T-helper 1 cell (primary cell): ENCODE measurements around the gene YIPF7.
A peak's percentile ranks its signal among the peaks of the same experiment; 100 is the strongest.

Source experiments
- DNase-seq, 5 donors: peaks; one replicate each; pipeline ENCODE4 v3.0.0-alpha.2; 2012 to 2020
- total RNA-seq, 4 donors: gene quantifications; one replicate each; lab custom pipeline; 2026; lab: John Stamatoyannopoulos, UW

The YIPF7 gene
- 0 to 0.27 (median 0.17) reads per million in 4 donors for total RNA-seq

- no peak for DNase-seq
These were observed at the start of gene YIPF7 for GRCh38 chr4:44651425-44651824. YIPF7 (minus strand) TSS chr4:44651625; CDS start chr4:44650100, 1,525 bp downstream.

GRCh38 chr4:44701037-44701436 is 49.6 kb upstream of the YIPF7 start:
- no peak for DNase-seq

GRCh38 chr4:44700427-44700826 is 49.0 kb upstream of the YIPF7 start:
- no peak for DNase-seq

- no peak for DNase-seq
These were observed 33.2 kb upstream of the YIPF7 start for GRCh38 chr4:44684648-44685047.

GRCh38 chr4:44679060-44679459 is 27.6 kb upstream of the YIPF7 start:
- DNase-seq, result peak in 1 of 5 donors; percentile 19

- peak; percentile 65 to 94 (median 81) for DNase-seq
These were observed 26.9 kb upstream of the YIPF7 start, which contains the start of gene GUF1 for GRCh38 chr4:44678094-44679041. GUF1 (plus strand) TSS chr4:44678420; CDS start chr4:44678623, 203 bp downstream.

- no peak for DNase-seq
These were observed 23.9 kb upstream of the YIPF7 start for GRCh38 chr4:44675366-44675765.

- no peak for DNase-seq
These were observed 23.0 kb upstream of the YIPF7 start for GRCh38 chr4:44674471-44674870.

GRCh38 chr4:44671636-44672035 is 20.2 kb upstream of the YIPF7 start:
- DNase-seq, result no peak

GRCh38 chr4:44670506-44671199 is 19.2 kb upstream of the YIPF7 start:
- no peak for DNase-seq

- DNase-seq, result peak in 1 of 5 donors; percentile 24
These were observed 17.1 kb upstream of the YIPF7 start for GRCh38 chr4:44668526-44668925.

GRCh38 chr4:44663539-44664263 is 12.3 kb upstream of the YIPF7 start:
- no peak for DNase-seq

- DNase-seq, result no peak
These were observed 11.2 kb upstream of the YIPF7 start for GRCh38 chr4:44662623-44663005.

- no peak for DNase-seq
These were observed 10.7 kb upstream of the YIPF7 start for GRCh38 chr4:44661940-44662622.

- no peak for DNase-seq
These were observed 9.0 kb upstream of the YIPF7 start for GRCh38 chr4:44660396-44660795.

- no peak for DNase-seq
These were observed 577 bp upstream of the YIPF7 start for GRCh38 chr4:44652002-44652401.

GRCh38 chr4:44646151-44646550 is 5.3 kb downstream of the YIPF7 start:
- no peak for DNase-seq

GRCh38 chr4:44638091-44638490 is 13.3 kb downstream of the YIPF7 start:
- no peak for DNase-seq

GRCh38 chr4:44632733-44633132 is 18.7 kb downstream of the YIPF7 start:
- DNase-seq, result no peak

GRCh38 chr4:44632089-44632488 is 19.3 kb downstream of the YIPF7 start:
- DNase-seq, result no peak

- peak in 2 of 5 donors; percentile 22 to 40 for DNase-seq
These were observed 22.1 kb downstream of the YIPF7 start for GRCh38 chr4:44629280-44629866.

- DNase-seq, result no peak
These were observed 27.7 kb downstream of the YIPF7 start for GRCh38 chr4:44623676-44624075.
